Adrenal gland (tissue), 12 donors: Measurements from ENCODE around the gene CMC1. TPM values are rescaled to one million over a fixed set of nuclear protein-coding genes. Genes with fewer than 3 reads are reported as not detected.

ENCODE experiments used
- DNase-seq, 7 donors: peaks; one replicate each; pipeline ENCODE4 v3.0.0-alpha.2; 2019 to 2020
- H3K27ac ChIP-seq, 5 donors: fragments of 200-600 bp; sonication (generic) in 4 of 5; 1 replicate in 3 of 5; 2 replicates in 2 of 5; pipeline versions ENCODE4 v1.5.1 to v1.8.0; 2016 to 2020; ENCODE audit warnings: mild to moderate bottlenecking in 1 of 5
- H3K27me3 ChIP-seq: fragments of 200-600 bp; 2 replicates; pipeline ENCODE4 v1.8.0; 2021
- H3K36me3 ChIP-seq, 2 donors: fragments of 200-600 bp; replicated peaks in 1 of 2; 1 replicate in 1 of 2; 2 replicates in 1 of 2; pipeline versions ENCODE4 v1.5.1 to v1.8.0; 2018 to 2022
- H3K4me1 ChIP-seq, 2 donors: fragments of 200-600 bp; replicated peaks in 1 of 2; 1 replicate in 1 of 2; 2 replicates in 1 of 2; pipeline versions ENCODE4 v1.5.1 to v1.8.0; 2018 to 2021
- H3K4me3 ChIP-seq, 4 donors: fragments of 200-600 bp; sonication (generic) in 3 of 4; one replicate each; pipeline ENCODE4 v1.5.1; 2016 to 2018
- H3K9me3 ChIP-seq, 3 donors: fragments of 200-600 bp; sonication (generic) in 1 of 3; replicated peaks in 1 of 3; 1 replicate in 2 of 3; 2 replicates in 1 of 3; pipeline versions ENCODE4 v1.5.1 to v1.8.0; 2016 to 2021
- POLR2A ChIP-seq, 2 donors: fragments of 450-650 bp; IDR thresholded peaks; one replicate each; pipeline ENCODE4 v1.6.1; 2017; ENCODE audit warnings: antibody characterized with exemption in 2 of 2, mild to moderate bottlenecking in 2 of 2, moderate library complexity in 1 of 2
- WGBS, 4 donors: extraction: QIAGEN DNeasy Blood & Tissue Kit in 2 of 4; methylation state at CpG; one replicate each; pipeline versions ENCODE4 v1.1.5 to v1.1.7; 2013 to 2017; 5-methylcytosine and 5-hydroxymethylcytosine counted together
- intact Hi-C, 2 donors: fragments of 100-400 bp; cut with DNase I; formaldehyde crosslinking; loops; one replicate each; pipeline versions ENCODE4 v1.14.1 to v1.15.0; 2022 to 2023
- polyA plus RNA-seq, 3 donors: library from polyadenylated mRNA; stranded (reverse); fragments of 200-250 nt in 2 of 3; fragments of 350-450 nt in 1 of 3; fragmentation: Illumina TruSeq in 1 of 3; extraction: RNeasy Lipid Tissue Mini Kit (QIAGEN cat#74804) in 1 of 3; gene quantifications; one replicate each; pipeline ENCODE4 v1.2.3, GENCODE V29; 2013 to 2014
- total RNA-seq, 9 donors: library from RNA; depleted of rRNA in 4 of 9; stranded (reverse); fragments of >200 nt in 4 of 9; fragments of 120-200 nt in 1 of 9; fragmentation: NEBNext Ultra II Directional in 1 of 9; extraction: Animal tissue kit (Norgen Biotek cat#: 25700) in 1 of 9; gene quantifications; one replicate each; pipeline versions ENCODE4 v1.1.0 to v1.2.4, GENCODE V29; 2013 to 2023
- TF ChIP-seq, protein P1 (sequence below), 6 experiments: fragments of 450-650 bp in 4 of 6; fragments of 200-600 bp in 2 of 6; sonication (generic) in 1 of 6; IDR thresholded peaks; 1 replicate in 5 of 6; 2 replicates in 1 of 6; pipeline versions ENCODE4 v1.5.1 to v1.8.0; 2016 to 2021; ENCODE audit warnings: antibody characterized with exemption in 6 of 6, mild to moderate bottlenecking in 2 of 6, moderate library complexity in 1 of 6
- donor health status: healthy with polysubstance abuse.
- donor health status: Bipolar disorder and iron deficiency.
- donor health status: DM: yes; HTN: yes; CAD: no.
- donor health status: DM: no; HTN: no; CAD: no.
- donor health status: DM: no; HTN: no; CAD: no.
- donor health status: DM: yes; HTN: yes; CAD: no.

The CMC1 gene
- total and polyA plus RNA-seq, 12 donors: 6.7 to 32.8 (median 19.9) TPM

DNA sequence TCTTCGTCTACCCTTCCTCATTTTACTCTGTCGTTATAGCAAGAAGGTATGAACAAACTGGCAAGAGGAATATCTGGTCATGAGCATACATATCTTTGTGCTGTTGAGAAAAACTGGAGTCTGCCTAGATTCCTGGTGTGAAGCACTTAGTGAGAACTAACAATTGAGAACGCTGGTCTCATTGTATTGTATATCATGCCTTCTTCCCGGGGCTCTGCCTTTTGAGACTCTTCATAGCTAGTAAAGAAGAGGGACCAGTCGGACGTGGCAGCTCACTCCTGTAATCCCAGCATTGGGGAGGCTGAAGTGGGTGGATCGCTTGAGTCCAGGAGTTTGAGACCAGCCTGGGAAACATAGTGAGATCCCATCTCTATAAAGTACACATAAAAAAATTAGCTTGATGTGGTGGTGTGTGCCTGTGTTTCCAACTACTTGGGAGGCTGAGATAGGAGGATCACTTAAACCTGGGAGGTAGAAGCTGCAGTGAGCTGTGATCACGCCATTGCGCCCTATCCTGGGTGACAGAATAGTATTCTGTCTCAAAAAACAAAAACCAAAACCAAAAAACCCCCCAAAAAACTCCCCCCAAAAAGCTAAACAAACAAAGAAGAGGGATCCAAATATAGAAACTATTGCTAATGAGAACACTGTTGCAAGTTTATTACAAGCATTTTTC, 11.8 kb downstream of the CMC1 start:
- Histone ChIP-seq H3K27me3 (no peaks in the 10 kb centered on the region), H3K4me3 (no peak overlapping the region), H3K27ac (no peak overlapping the region), H3K4me1 (peaks cover 0 to 8% of the 10 kb centered on the region in 2 donors), H3K36me3 (no peaks in the 10 kb centered on the region), H3K9me3 (no peaks in the 10 kb centered on the region)
- intact Hi-C loops: no loop called here
- TF ChIP-seq, protein P1, sequence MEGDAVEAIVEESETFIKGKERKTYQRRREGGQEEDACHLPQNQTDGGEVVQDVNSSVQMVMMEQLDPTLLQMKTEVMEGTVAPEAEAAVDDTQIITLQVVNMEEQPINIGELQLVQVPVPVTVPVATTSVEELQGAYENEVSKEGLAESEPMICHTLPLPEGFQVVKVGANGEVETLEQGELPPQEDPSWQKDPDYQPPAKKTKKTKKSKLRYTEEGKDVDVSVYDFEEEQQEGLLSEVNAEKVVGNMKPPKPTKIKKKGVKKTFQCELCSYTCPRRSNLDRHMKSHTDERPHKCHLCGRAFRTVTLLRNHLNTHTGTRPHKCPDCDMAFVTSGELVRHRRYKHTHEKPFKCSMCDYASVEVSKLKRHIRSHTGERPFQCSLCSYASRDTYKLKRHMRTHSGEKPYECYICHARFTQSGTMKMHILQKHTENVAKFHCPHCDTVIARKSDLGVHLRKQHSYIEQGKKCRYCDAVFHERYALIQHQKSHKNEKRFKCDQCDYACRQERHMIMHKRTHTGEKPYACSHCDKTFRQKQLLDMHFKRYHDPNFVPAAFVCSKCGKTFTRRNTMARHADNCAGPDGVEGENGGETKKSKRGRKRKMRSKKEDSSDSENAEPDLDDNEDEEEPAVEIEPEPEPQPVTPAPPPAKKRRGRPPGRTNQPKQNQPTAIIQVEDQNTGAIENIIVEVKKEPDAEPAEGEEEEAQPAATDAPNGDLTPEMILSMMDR (IDR thresholded peaks at IDR 0.05): no peak
- no peak for TF ChIP-seq POLR2A (IDR thresholded peaks at IDR 0.05)
- DNase-seq: no peak
- WGBS, 4 donors: 83 to 94% (median 92%) methylated on average over 9 of the region's 9 CpGs

DNA sequence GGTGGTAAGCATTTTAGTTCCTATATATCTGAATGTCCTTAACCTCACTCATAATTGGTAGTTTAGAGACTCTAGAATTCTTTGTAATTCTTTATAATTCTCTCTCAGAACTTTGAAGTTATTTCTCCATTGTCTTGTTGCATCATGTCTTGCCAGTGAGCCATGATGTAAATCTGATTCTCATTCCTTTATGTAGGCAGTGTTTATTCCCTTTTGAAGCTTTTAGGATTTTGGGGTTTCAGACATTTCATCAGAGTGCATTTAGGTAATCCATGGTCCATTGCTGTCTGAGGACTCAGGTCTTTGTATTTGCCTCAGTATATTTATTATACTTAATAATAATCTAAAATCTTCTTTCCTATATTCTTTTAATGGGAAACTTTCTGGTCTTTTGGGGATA, 20.6 kb downstream of the CMC1 start:
- DNase-seq: no peak
- Histone ChIP-seq H3K9me3 (no peaks in the 10 kb centered on the region), H3K4me3 (no peak overlapping the region), H3K27ac (no peak overlapping the region), H3K36me3 (no peaks in the 10 kb centered on the region), H3K27me3 (no peaks in the 10 kb centered on the region), H3K4me1 (peaks cover 0 to 3% of the 10 kb centered on the region in 2 donors)
- intact Hi-C loops: no loop called here
- TF ChIP-seq POLR2A (IDR thresholded peaks at IDR 0.05): no peak
- TF ChIP-seq, protein P1 (IDR thresholded peaks at IDR 0.05): no peak

DNA sequence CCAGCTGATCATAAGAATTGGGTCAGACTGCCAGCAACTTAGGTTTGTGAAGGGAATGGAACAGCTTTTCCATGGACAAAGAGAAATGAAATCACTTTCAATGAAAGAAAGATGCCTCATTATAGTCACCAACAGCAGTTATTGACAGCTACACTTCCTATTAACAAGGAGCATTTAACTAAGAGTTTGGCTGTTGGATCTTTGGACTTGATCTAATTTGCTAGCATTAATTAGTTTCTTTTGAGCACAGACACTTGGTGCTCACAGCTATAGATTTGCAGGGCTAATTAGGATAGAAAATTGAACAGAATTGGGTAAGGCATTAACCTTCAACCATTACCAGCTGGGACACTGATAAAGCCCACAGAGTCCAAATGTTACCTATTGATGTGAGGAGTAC, 24.2 kb downstream of the CMC1 start:
- Histone ChIP-seq H3K27ac (no peak overlapping the region), H3K27me3 (no peaks in the 10 kb centered on the region), H3K4me3 (no peak overlapping the region), H3K9me3 (no peaks in the 10 kb centered on the region), H3K36me3 (no peaks in the 10 kb centered on the region), H3K4me1 (peaks cover 1 to 7% of the 10 kb centered on the region in 2 donors)
- TF ChIP-seq, protein P1 (IDR thresholded peaks at IDR 0.05): no peak
- no peak for TF ChIP-seq POLR2A (IDR thresholded peaks at IDR 0.05)
- DNase-seq: no peak
- intact Hi-C loops: no loop called here

DNA sequence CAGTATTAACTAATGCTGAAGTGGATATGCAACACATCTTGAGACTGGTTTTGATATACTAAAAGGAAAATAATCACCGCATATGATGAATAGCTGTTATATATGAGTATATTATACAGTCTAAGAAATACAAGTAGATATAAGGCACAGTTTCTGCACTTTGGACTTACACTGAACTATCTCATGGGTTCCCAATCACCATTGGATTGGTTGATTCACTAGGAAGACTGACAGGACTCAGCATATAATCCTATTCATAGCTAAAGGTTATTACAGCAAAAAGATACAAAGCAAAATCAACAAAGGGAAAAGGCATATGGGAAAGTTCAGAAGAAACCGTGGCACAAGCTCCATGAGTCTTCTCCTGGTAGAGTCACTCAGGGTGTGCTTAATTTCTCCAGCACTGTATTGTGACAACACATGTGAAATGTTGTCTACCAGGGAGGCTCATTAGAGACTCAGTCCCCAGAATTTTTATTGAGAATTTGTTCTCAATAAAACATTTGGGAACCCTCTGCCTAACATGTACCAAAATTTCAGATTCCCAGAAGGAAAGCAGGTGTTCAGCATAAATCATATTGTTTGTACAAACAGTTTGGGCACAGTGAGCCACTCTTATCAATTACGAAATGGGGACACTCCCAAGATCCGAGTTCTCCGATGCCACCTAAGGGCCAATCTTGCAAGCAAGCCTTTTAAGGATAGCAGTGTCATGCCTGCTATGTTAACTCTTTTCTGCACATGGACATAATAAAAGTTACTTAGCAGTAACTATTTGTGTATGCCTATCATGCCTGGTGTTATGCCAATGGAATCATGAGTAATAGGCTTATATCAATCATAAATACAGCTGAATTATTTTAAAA, 26.8 kb downstream of the CMC1 start:
- Histone ChIP-seq H3K4me3 (no peak overlapping the region), H3K27me3 (no peaks in the 10 kb centered on the region), H3K9me3 (no peaks in the 10 kb centered on the region), H3K4me1 (peaks cover 0 to 7% of the 10 kb centered on the region in 2 donors), H3K27ac (no peak overlapping the region), H3K36me3 (no peaks in the 10 kb centered on the region)
- intact Hi-C loops: no loop called here
- TF ChIP-seq POLR2A (IDR thresholded peaks at IDR 0.05): no peak
- TF ChIP-seq, protein P1 (IDR thresholded peaks at IDR 0.05): peak in 2 of 6 experiments; percentile 16 to 19
- DNase-seq: peak in 6 of 7 donors; percentile 34 to 62 (median 38)
- WGBS, 4 donors: 50 to 61% (median 51%) methylated on average over 5 of the region's 5 CpGs
